GM21528 (cell line): ENCODE measurements around the gene ZNF385B.
"Not testable (repeated sequence)": the region's sequence is repeated elsewhere in the genome, so short reads cannot be mapped to it uniquely, and the experiment has no call there.

ENCODE experiments used
- ATAC-seq: cut with Tn5 transposase; IDR thresholded peaks from one replicate; pipeline ENCODE4 v1.9.1; 2021; ENCODE audit warnings: mild to moderate bottlenecking, moderate library complexity; ENCODE audit not compliant: unreplicated experiment, low FRiP score

The ZNF385B gene

GRCh38 chr2:179861416-179862067 is at the start of gene ZNF385B:
Gene ZNF385B (minus strand): TSS chr2:179861612.
- peak; percentile 29 for ATAC-seq

DNA sequence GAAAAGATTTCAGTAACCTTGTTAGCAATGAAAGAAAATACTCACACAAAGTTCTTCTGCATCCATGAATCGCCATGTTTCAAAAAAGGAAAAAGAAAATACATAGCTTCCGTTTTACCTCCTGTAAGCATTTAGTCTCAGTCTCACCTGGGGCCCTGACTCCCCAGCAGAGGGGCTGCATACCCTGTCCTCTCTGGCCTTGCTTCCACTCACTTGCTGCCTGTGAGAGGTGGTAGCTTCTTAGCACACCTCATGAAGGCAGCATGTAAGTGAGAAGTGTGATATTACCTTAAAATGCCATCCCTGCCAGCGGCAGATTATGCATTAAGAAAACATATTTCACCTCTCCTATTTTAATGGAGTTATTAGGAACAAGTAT is 49.3 kb upstream of the ZNF385B start:
- no peak for ATAC-seq

- ATAC-seq: no peak
Measured at GRCh38 chr2:179909845-179910734, 48.7 kb upstream of the ZNF385B start.

GRCh38 chr2:179900655-179901054 is 39.2 kb upstream of the ZNF385B start:
- ATAC-seq: no peak

- ATAC-seq: no peak
Measured at GRCh38 chr2:179899666-179900065, 38.3 kb upstream of the ZNF385B start.

DNA sequence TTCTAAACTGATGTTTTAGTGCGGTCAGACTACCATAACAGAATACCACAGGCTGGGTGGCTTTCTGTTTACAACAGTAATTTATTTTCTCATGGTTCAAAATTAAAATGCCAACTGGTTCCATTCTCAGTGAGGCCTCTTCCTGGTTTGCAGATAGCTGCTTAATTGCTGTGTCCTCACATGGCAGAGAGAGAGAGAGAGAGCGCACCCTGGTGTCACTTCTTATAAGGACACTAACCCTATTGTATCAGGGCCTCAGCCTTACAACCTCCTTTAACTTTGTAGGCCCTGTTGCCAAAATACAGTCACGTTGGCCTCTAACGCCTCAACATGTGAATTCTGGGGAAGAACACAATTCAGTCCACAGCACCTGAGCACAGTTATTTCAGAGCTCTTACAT is 37.5 kb upstream of the ZNF385B start:
- peak; percentile 80 for ATAC-seq

- no peak for ATAC-seq
Measured at GRCh38 chr2:179893616-179894015, 32.2 kb upstream of the ZNF385B start.

- ATAC-seq: no peak
Measured at GRCh38 chr2:179891237-179891636, 29.8 kb upstream of the ZNF385B start.

- ATAC-seq: no peak
Measured at GRCh38 chr2:179890666-179891065, 29.3 kb upstream of the ZNF385B start.

- ATAC-seq: not testable (repeated sequence)
Measured at GRCh38 chr2:179888642-179889041, 27.2 kb upstream of the ZNF385B start.

- no peak for ATAC-seq
Measured at GRCh38 chr2:179884193-179884592, 22.8 kb upstream of the ZNF385B start.

DNA sequence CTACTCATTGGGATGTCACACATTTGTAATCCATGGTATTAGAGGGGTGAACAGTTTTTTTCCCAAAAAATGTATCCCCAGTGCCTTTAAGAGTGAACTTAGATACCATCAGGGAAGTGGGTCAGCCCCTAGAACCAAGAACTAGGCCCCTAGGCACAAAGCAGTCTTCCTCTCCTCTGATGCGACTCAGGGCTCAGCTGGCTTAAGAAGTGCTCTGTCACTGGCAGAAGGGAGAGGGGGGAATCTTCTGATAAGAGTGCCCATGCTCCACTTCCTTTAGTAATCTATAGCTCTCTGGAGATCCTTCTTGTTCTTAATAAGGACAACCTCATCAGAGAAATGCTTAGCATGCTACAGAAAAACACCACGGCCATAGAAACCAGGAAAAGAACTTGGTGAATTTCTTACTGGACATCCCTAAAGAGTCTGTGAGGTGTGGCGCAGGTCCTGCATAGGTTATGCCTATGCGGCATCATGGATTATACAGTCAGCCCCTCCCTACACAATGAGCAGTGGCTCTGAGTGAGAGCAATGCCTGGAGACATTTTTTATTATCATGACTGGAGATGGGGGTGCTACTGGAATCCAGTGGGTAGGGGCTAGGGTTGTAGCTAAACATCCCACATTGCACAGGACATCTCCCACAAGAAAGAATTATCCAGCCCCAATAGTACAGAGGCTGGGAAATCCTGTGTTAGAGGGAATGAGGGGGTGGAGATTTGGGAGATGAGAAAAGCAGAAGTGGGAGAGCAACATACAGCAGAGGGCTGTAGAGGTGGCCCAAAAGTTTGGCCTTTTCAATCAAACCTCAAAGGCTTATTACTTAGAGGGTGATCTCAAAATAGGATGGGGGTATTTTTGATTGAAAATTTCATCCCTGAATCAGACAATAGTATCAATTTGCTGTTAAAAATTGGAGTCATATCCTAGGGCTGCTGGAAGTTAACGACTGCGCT is 21.7 kb upstream of the ZNF385B start:
- ATAC-seq: no peak

DNA sequence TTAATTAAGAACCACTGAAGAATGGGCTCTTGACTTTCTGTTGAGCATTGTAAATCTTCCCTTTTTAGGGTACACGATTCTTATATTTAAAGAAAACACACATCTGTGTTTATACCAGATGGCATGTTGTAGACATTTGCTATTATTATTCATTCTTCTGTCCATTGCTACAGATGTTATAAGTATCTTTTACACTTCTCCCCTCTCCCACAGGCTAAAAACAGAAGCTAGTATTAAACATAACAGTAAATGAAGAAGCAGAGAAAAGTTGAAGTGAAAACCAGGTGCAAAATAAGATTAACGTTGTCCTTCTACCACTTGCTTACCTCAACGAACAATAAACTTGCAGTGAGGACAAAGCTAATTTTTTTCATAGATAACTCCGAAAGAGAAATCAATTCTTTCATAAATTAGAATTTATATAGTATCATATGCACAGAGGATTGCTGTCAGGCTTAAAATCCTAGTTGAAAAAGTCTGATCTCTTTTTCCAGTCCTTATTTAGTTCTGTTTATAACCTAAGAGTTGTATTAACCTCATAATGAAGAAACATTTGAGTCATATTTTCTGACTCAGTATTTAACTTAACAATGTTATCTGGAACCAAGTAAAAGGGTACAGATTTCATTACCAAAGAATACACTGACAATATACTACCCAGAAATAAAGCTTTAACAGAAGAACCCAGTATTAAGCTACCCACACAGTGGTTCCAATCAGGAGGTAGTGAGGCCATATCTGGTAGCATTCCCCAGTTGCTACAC is 16.4 kb upstream of the ZNF385B start:
- ATAC-seq: no peak

GRCh38 chr2:179876266-179876665 is 14.9 kb upstream of the ZNF385B start:
- no peak for ATAC-seq

DNA sequence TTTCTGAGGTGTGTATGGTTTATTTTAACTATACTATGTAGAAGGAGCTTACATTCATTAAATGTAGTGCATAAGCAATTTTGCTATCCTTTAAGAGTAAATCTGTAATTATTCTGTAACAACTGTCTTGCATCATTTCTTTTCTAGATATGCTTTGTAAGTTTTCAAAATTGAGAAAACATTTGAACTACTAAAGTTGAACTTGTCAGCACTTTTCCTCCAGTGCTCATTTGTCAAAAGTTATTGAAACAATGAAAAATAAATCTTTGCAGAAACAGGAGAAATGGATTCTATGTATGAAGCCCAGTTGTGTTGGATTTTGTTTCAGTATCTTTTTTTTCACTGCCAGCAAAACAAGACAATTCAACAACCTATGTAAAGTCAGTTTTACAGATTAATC is 14.5 kb upstream of the ZNF385B start:
- ATAC-seq: no peak

DNA sequence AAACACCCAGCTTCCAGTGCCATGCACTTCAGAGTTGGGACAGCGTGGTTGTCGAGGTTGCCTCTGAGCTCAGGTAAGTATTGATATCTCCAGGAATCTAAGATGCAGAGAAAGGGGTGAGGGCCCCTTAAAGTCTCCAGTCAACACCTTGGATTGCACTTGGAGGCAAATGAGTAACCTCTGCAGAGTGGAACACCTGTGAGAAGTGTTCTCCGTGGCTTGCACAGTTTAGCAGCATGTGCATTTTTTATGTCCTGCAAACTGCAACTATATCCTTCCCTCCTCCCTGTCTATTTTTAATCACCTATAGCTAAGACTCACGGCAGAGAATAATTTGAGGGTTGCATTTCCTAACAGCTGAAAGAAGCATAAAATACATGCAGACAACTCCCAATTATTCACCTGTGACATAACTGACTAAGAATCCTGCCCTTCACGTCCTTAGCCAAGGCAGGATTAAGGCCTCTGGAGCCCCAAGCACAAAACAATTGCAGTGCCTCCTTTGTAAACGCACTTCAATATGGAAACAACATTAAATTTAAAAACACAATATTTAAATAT is 1.6 kb upstream of the ZNF385B start:
- ATAC-seq: no peak

- peak; percentile 50 for ATAC-seq
Measured at GRCh38 chr2:179861027-179861415, 391 bp downstream of the ZNF385B start.

- ATAC-seq: peak; percentile 14
Measured at GRCh38 chr2:179860255-179861026, 971 bp downstream of the ZNF385B start.

DNA sequence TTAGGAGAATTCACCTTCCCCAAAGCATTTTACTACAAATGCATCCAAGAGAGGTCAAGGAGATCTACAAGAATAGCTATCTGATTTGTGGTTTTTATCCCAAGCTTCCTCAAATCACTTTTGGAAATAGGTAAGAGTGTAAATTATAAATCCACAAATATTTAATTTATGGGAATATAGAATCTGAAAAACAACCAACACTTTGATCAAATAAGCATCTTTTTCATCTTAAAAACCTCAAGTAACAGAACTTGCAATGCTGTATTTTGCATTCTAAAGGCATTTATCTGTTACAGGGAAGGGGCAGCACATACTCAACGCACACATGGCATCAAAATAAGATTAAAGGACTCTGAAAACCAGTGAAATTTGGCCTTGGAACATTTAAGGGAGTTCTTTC is 1.9 kb downstream of the ZNF385B start:
- ATAC-seq: no peak
